WTC11 (cell line): ENCODE data around the gene FBN2. TPM values are rescaled to one million over a fixed set of nuclear protein-coding genes. Genes with fewer than 3 reads are reported as not detected.

ENCODE experiments used
- ATAC-seq: fragments of 200-7000 bp; cut with Tn5 transposase; 2 replicates; pipeline ENCODE4 v1.10.0; 2021; ENCODE audit warnings: mild to moderate bottlenecking, moderate library complexity
- CTCF ChIA-PET: fragments of 300-600 bp; sonication (Branson Sonifier 250); formaldehyde crosslinking; loops from one replicate; lab custom pipeline; 2021; ENCODE audit warnings: antibody characterized with exemption; lab: Charles Lee
- POLR2A ChIA-PET: fragments of 350-600 bp; sonication (Branson Sonifier 250); formaldehyde crosslinking; loops from one replicate; lab custom pipeline; 2021; ENCODE audit warnings: antibody characterized with exemption; lab: Charles Lee
- DNase-seq: peaks from one replicate; pipeline ENCODE4 v3.0.0; 2021; ENCODE audit warnings: low spot score
- H3K27ac Mint-ChIP-seq: 2 replicates; pipeline ENCODE4 v1.8.0; 2021; ENCODE audit warnings: mixed read lengths
- H3K27me3 Mint-ChIP-seq: 2 replicates; pipeline ENCODE4 v1.8.0; 2021; ENCODE audit warnings: low read depth, mild to moderate bottlenecking, moderate library complexity, mixed read lengths
- H3K36me3 Mint-ChIP-seq: 2 replicates; pipeline ENCODE4 v1.8.0; 2021; ENCODE audit warnings: mixed read lengths
- H3K4me1 Mint-ChIP-seq: 2 replicates; pipeline ENCODE4 v1.8.0; 2022; ENCODE audit warnings: mixed read lengths
- H3K4me3 Mint-ChIP-seq: 2 replicates; pipeline ENCODE4 v1.8.0; 2021; ENCODE audit warnings: mild to moderate bottlenecking, moderate library complexity, mixed read lengths
- H3K9me3 Mint-ChIP-seq: 2 replicates; pipeline ENCODE4 v1.8.0; 2021; ENCODE audit warnings: mixed read lengths
- ATF1 ChIP-seq: sonication (generic); formaldehyde crosslinking; IDR thresholded peaks from 2 replicates; pipeline ENCODE4 v1.8.1; 2023; ENCODE audit warnings: mild to moderate bottlenecking, moderate library complexity, missing genetic modification reagents
- FOXJ3 ChIP-seq: sonication (generic); formaldehyde crosslinking; IDR thresholded peaks from 2 replicates; pipeline ENCODE4 v1.9.0; 2021; ENCODE audit warnings: missing genetic modification reagents, mild to moderate bottlenecking, borderline replicate concordance
- FOXK1 ChIP-seq: sonication (generic); formaldehyde crosslinking; IDR thresholded peaks from 2 replicates; pipeline ENCODE4 v1.8.0; 2022; ENCODE audit warnings: mild to moderate bottlenecking, moderate library complexity, missing genetic modification reagents
- IRF2 ChIP-seq: sonication (generic); formaldehyde crosslinking; IDR thresholded peaks from 2 replicates; pipeline ENCODE4 v1.8.0; 2022; ENCODE audit warnings: low read depth, missing genetic modification reagents, borderline replicate concordance
- JAZF1 ChIP-seq: fragments of 250-450 bp; sonication (Bioruptor Pico); IDR thresholded peaks from 2 replicates; pipeline ENCODE4 v1.9.0; 2021; ENCODE audit warnings: moderate library complexity, mild to moderate bottlenecking, inconsistent platforms
- NFE2L1 ChIP-seq: sonication (generic); formaldehyde crosslinking; IDR thresholded peaks from 2 replicates; pipeline ENCODE4 v1.8.1; 2023; ENCODE audit warnings: missing genetic modification reagents
- NFYB ChIP-seq: sonication (generic); formaldehyde crosslinking; conservative IDR thresholded peaks from 2 replicates; pipeline ENCODE4 v1.8.0; 2022; ENCODE audit warnings: low read depth, missing genetic modification reagents
- SP1 ChIP-seq: sonication (generic); formaldehyde crosslinking; conservative IDR thresholded peaks from 2 replicates; pipeline ENCODE4 v1.8.1; 2022; ENCODE audit warnings: missing genetic modification reagents
- TCF7 ChIP-seq: sonication (generic); formaldehyde crosslinking; IDR thresholded peaks from 2 replicates; pipeline ENCODE4 v1.8.0; 2022; ENCODE audit warnings: mild to moderate bottlenecking, low read depth, missing genetic modification reagents, moderate library complexity
- TP53 ChIP-seq: sonication (generic); formaldehyde crosslinking; IDR thresholded peaks from 2 replicates; pipeline ENCODE4 v1.8.1; 2023; ENCODE audit warnings: mild to moderate bottlenecking, missing genetic modification reagents
- ZNF138 ChIP-seq: sonication (generic); formaldehyde crosslinking; conservative IDR thresholded peaks from 2 replicates; pipeline ENCODE4 v1.8.1; 2022; ENCODE audit warnings: mild to moderate bottlenecking, moderate library complexity, missing genetic modification reagents
- total RNA-seq: library from RNA; stranded (reverse); gene quantifications from 3 replicates; pipeline ENCODE4 v1.2.3, GENCODE V29; 2021
- TF ChIP-seq, protein P1 (sequence below): sonication (generic); formaldehyde crosslinking; conservative IDR thresholded peaks from 2 replicates; pipeline ENCODE4 v1.8.1; 2023; ENCODE audit warnings: mild to moderate bottlenecking, low read depth, missing genetic modification reagents, moderate library complexity
- TF ChIP-seq, protein P2 (sequence below): sonication (generic); formaldehyde crosslinking; IDR thresholded peaks from 2 replicates; pipeline ENCODE4 v1.8.0; 2023; ENCODE audit warnings: missing genetic modification reagents, mild to moderate bottlenecking, borderline replicate concordance
- TF ChIP-seq, protein P3 (sequence below): sonication (generic); formaldehyde crosslinking; IDR thresholded peaks from 2 replicates; pipeline ENCODE4 v1.8.1; 2023; ENCODE audit warnings: mild to moderate bottlenecking, missing genetic modification reagents, borderline replicate concordance
- TF ChIP-seq, protein P4 (sequence below): sonication (generic); formaldehyde crosslinking; IDR thresholded peaks from 2 replicates; pipeline ENCODE4 v1.8.1; 2023; ENCODE audit warnings: mild to moderate bottlenecking, moderate library complexity, missing genetic modification reagents
- TF ChIP-seq, protein P5 (sequence below): fragments of 250-450 bp; sonication (Bioruptor Pico); IDR thresholded peaks from 2 replicates; pipeline ENCODE4 v1.9.0; 2021; ENCODE audit warnings: moderate library complexity, mild to moderate bottlenecking, inconsistent platforms, borderline replicate concordance
- TF ChIP-seq, protein P6 (sequence below): sonication (generic); formaldehyde crosslinking; IDR thresholded peaks from 2 replicates; pipeline ENCODE4 v1.8.1; 2023; ENCODE audit warnings: mild to moderate bottlenecking, missing genetic modification reagents
- TF ChIP-seq, protein P7 (sequence below): sonication (generic); formaldehyde crosslinking; IDR thresholded peaks from 2 replicates; pipeline ENCODE4 v1.8.1; 2023; ENCODE audit warnings: mild to moderate bottlenecking, missing genetic modification reagents, moderate library complexity

The FBN2 gene
- total RNA-seq, 1 experiment from 2014 or later: 56.7 TPM

DNA sequence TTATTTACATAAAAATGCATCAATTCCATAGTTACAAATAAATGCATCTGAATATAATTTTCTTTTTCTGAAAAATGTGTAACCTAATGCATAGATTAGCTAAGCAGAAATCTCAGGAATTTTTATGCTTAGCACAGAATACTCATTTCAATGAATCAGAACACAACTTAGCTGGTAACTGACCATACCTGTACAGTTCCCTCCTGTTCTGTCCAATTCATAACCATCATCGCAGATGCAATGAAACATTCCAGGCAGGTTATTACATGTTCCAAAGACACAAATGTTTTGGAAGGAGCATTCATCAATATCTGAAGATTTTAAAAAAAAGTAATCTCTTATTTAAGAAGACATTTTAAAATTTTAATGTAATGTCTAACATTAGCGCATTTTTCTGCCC, 219.4 kb downstream of the FBN2 start:
- Mint-ChIP-seq H3K27ac (no peak overlapping the region), H3K36me3 (no peaks in the 10 kb centered on the region; the same call in 1 of the 2 replicates), H3K4me3 (no peak overlapping the region), H3K9me3 (peaks cover 6% of the 10 kb centered on the region; the same call in 1 of the 2 replicates), H3K4me1 (no peaks in the 10 kb centered on the region), H3K27me3 (no peaks in the 10 kb centered on the region)
- POLR2A ChIA-PET: no interaction called here
- CTCF ChIA-PET: no interaction called here
- DNase-seq: no peak
- TF ChIP-seq, protein P1, sequence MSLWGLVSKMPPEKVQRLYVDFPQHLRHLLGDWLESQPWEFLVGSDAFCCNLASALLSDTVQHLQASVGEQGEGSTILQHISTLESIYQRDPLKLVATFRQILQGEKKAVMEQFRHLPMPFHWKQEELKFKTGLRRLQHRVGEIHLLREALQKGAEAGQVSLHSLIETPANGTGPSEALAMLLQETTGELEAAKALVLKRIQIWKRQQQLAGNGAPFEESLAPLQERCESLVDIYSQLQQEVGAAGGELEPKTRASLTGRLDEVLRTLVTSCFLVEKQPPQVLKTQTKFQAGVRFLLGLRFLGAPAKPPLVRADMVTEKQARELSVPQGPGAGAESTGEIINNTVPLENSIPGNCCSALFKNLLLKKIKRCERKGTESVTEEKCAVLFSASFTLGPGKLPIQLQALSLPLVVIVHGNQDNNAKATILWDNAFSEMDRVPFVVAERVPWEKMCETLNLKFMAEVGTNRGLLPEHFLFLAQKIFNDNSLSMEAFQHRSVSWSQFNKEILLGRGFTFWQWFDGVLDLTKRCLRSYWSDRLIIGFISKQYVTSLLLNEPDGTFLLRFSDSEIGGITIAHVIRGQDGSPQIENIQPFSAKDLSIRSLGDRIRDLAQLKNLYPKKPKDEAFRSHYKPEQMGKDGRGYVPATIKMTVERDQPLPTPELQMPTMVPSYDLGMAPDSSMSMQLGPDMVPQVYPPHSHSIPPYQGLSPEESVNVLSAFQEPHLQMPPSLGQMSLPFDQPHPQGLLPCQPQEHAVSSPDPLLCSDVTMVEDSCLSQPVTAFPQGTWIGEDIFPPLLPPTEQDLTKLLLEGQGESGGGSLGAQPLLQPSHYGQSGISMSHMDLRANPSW (CRISPR knock-in tag): no peak
- TF ChIP-seq, protein P2, sequence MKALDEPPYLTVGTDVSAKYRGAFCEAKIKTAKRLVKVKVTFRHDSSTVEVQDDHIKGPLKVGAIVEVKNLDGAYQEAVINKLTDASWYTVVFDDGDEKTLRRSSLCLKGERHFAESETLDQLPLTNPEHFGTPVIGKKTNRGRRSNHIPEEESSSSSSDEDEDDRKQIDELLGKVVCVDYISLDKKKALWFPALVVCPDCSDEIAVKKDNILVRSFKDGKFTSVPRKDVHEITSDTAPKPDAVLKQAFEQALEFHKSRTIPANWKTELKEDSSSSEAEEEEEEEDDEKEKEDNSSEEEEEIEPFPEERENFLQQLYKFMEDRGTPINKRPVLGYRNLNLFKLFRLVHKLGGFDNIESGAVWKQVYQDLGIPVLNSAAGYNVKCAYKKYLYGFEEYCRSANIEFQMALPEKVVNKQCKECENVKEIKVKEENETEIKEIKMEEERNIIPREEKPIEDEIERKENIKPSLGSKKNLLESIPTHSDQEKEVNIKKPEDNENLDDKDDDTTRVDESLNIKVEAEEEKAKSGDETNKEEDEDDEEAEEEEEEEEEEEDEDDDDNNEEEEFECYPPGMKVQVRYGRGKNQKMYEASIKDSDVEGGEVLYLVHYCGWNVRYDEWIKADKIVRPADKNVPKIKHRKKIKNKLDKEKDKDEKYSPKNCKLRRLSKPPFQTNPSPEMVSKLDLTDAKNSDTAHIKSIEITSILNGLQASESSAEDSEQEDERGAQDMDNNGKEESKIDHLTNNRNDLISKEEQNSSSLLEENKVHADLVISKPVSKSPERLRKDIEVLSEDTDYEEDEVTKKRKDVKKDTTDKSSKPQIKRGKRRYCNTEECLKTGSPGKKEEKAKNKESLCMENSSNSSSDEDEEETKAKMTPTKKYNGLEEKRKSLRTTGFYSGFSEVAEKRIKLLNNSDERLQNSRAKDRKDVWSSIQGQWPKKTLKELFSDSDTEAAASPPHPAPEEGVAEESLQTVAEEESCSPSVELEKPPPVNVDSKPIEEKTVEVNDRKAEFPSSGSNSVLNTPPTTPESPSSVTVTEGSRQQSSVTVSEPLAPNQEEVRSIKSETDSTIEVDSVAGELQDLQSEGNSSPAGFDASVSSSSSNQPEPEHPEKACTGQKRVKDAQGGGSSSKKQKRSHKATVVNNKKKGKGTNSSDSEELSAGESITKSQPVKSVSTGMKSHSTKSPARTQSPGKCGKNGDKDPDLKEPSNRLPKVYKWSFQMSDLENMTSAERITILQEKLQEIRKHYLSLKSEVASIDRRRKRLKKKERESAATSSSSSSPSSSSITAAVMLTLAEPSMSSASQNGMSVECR (CRISPR knock-in tag): no peak
- no peak for TF ChIP-seq ATF1
- TF ChIP-seq SP1 (CRISPR knock-in tag): no peak
- no peak for TF ChIP-seq FOXK1 (CRISPR knock-in tag)
- no peak for TF ChIP-seq JAZF1
- TF ChIP-seq, protein P3, sequence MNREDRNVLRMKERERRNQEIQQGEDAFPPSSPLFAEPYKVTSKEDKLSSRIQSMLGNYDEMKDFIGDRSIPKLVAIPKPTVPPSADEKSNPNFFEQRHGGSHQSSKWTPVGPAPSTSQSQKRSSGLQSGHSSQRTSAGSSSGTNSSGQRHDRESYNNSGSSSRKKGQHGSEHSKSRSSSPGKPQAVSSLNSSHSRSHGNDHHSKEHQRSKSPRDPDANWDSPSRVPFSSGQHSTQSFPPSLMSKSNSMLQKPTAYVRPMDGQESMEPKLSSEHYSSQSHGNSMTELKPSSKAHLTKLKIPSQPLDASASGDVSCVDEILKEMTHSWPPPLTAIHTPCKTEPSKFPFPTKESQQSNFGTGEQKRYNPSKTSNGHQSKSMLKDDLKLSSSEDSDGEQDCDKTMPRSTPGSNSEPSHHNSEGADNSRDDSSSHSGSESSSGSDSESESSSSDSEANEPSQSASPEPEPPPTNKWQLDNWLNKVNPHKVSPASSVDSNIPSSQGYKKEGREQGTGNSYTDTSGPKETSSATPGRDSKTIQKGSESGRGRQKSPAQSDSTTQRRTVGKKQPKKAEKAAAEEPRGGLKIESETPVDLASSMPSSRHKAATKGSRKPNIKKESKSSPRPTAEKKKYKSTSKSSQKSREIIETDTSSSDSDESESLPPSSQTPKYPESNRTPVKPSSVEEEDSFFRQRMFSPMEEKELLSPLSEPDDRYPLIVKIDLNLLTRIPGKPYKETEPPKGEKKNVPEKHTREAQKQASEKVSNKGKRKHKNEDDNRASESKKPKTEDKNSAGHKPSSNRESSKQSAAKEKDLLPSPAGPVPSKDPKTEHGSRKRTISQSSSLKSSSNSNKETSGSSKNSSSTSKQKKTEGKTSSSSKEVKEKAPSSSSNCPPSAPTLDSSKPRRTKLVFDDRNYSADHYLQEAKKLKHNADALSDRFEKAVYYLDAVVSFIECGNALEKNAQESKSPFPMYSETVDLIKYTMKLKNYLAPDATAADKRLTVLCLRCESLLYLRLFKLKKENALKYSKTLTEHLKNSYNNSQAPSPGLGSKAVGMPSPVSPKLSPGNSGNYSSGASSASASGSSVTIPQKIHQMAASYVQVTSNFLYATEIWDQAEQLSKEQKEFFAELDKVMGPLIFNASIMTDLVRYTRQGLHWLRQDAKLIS (CRISPR knock-in tag): no peak
- TF ChIP-seq TCF7 (CRISPR knock-in tag): no peak
- TF ChIP-seq ZNF138: no peak
- TF ChIP-seq NFYB (CRISPR knock-in tag): no peak
- TF ChIP-seq, protein P4, sequence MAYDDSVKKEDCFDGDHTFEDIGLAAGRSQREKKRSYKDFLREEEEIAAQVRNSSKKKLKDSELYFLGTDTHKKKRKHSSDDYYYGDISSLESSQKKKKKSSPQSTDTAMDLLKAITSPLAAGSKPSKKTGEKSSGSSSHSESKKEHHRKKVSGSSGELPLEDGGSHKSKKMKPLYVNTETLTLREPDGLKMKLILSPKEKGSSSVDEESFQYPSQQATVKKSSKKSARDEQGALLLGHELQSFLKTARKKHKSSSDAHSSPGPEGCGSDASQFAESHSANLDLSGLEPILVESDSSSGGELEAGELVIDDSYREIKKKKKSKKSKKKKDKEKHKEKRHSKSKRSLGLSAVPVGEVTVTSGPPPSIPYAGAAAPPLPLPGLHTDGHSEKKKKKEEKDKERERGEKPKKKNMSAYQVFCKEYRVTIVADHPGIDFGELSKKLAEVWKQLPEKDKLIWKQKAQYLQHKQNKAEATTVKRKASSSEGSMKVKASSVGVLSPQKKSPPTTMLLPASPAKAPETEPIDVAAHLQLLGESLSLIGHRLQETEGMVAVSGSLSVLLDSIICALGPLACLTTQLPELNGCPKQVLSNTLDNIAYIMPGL (CRISPR knock-in tag): no peak
- TF ChIP-seq, protein P5, sequence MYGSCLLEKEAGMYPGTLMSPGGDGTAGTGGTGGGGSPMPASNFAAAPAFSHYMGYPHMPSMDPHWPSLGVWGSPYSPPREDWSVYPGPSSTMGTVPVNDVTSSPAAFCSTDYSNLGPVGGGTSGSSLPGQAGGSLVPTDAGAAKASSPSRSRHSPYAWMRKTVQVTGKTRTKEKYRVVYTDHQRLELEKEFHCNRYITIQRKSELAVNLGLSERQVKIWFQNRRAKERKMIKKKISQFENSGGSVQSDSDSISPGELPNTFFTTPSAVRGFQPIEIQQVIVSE (CRISPR knock-in tag): no peak
- TF ChIP-seq, protein P6, sequence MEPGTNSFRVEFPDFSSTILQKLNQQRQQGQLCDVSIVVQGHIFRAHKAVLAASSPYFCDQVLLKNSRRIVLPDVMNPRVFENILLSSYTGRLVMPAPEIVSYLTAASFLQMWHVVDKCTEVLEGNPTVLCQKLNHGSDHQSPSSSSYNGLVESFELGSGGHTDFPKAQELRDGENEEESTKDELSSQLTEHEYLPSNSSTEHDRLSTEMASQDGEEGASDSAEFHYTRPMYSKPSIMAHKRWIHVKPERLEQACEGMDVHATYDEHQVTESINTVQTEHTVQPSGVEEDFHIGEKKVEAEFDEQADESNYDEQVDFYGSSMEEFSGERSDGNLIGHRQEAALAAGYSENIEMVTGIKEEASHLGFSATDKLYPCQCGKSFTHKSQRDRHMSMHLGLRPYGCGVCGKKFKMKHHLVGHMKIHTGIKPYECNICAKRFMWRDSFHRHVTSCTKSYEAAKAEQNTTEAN: no peak
- TF ChIP-seq FOXJ3: no peak
- TF ChIP-seq TP53 (CRISPR knock-in tag): no peak
- no peak for TF ChIP-seq IRF2 (CRISPR knock-in tag)
- no peak for TF ChIP-seq NFE2L1 (CRISPR knock-in tag)
- TF ChIP-seq, protein P7, sequence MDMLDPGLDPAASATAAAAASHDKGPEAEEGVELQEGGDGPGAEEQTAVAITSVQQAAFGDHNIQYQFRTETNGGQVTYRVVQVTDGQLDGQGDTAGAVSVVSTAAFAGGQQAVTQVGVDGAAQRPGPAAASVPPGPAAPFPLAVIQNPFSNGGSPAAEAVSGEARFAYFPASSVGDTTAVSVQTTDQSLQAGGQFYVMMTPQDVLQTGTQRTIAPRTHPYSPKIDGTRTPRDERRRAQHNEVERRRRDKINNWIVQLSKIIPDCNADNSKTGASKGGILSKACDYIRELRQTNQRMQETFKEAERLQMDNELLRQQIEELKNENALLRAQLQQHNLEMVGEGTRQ (CRISPR knock-in tag): no peak
- ATAC-seq: no peak
